Neuron (in vitro differentiated cells): ENCODE measurements around the gene PAX5.

Experiments
- H2AFZ ChIP-seq: one replicate; pipeline ENCODE4 v1.6.1; 2013; ENCODE audit warnings: low read depth, mild to moderate bottlenecking, inconsistent platforms, low read length, moderate library complexity
- H3K27me3 ChIP-seq: one replicate; pipeline ENCODE4 v1.6.1; 2013; ENCODE audit warnings: low read length; ENCODE audit not compliant: insufficient read depth
- H3K36me3 ChIP-seq: one replicate; pipeline ENCODE4 v1.6.1; 2013; ENCODE audit warnings: low read length; ENCODE audit not compliant: insufficient read depth
- H3K4me1 ChIP-seq: one replicate; pipeline ENCODE4 v1.6.1; 2013; ENCODE audit warnings: low read length; ENCODE audit not compliant: insufficient read depth
- H3K4me3 ChIP-seq: 2 replicates; pipeline ENCODE4 v1.5.1; 2013; ENCODE audit warnings: mild to moderate bottlenecking, low read length, moderate library complexity
- H3K9me3 ChIP-seq: one replicate; pipeline ENCODE4 v1.6.1; 2013; ENCODE audit warnings: low read length

The PAX5 gene

DNA sequence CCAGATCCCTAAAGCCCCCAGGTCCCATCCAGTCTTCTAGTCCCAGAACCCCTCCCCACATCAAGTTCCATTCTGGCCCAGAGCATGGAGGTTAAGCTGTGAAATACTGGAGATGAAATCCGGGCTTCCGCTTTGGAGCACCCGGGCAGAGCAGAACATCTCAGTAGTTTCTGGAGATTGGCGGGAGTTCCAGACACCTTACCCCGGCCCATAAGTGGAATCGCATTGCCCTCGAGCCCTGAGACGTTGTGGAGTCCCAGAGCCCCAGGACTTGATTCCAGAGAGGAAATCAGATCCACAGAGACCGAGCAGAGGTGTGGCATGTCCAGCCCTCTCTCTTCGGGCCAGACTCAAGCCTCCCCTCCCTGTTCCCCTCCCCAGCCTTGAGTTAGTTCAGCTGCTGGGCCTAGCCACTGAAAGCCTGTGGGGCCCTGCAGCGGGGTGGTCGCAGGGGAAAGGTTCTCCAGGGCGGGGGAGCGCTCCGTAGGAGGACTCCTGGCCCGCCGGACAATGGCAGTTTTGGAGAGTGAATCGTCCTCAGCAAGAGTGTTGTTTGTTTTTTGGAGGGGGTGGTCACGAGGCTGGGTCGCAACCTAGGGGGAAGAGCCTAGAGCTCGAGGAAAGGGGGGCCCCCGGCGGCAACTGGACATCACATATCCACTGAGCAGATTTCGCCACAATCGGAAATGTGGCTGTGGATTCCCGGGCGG, 1.0 kb upstream of the PAX5 start:
- Histone ChIP-seq H3K36me3 (no peaks in the 10 kb centered on the region), H3K27me3 (peaks cover 51% of the 10 kb centered on the region), H3K4me3 (peak overlapping the region; percentile 43), H3K9me3 (no peaks in the 10 kb centered on the region), H3K4me1 (peaks cover 13% of the 10 kb centered on the region), H2AFZ (peak overlapping the region; percentile 39)

DNA sequence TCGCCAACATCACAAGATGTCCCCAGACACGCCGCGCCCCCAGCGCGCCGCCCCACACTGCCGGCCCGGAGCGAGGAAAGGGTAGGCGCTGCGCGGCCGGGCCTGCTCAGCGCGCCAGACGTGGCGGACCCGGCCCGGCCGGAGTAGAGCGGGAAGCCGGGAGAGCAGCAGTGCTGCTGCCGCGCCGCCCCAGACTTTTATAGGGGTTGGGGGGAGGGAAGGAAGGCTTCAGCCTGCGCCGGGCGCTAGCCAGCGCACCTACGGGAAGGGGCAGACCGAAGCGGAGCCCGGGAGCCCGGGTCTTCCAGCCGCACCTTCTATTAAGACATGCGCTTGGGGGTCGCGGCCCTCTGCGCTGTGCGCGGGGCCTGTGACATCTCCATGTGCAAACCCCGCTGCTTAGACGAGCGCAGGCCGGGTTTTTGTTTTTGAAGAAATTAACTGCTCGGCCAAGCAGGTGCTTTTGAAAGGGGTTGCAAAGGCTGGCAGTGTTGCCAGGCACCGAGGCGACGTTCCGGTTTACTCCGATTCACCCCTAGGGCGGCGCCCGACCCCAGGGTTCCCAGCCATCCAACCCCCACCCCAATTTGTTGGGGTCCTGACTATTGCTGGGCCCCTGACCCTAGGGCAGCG, 353 bp upstream of the PAX5 start:
- peaks cover 13% of the 10 kb centered on the region for H3K4me1 ChIP-seq
- H3K4me3 ChIP-seq: peak overlapping the region; percentile 32
- no peaks in the 10 kb centered on the region for H3K9me3 ChIP-seq
- H3K27me3 ChIP-seq: peaks cover 51% of the 10 kb centered on the region
- no peaks in the 10 kb centered on the region for H3K36me3 ChIP-seq
- H2AFZ ChIP-seq: peak overlapping the region; percentile 68

DNA sequence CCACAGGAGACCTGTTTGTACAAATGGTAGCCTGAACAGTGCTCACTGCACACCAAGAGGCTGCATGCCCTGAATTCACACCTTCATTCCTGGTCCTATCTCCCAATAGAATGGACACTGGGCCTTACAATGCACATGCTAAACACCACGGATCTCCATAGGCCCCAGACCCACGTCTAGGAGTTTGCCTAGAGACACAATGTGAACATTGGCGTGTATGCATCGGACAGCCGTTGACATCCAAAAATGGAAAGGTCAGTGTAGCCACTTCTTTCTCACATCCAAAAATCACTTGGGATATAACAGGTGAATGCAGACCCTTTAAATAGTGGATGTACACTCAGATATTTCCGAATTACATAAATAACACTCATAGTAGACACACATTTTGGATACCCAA, 927 bp downstream of the PAX5 start:
- Histone ChIP-seq H2AFZ (no peak overlapping the region), H3K4me3 (no peak overlapping the region), H3K4me1 (peaks cover 13% of the 10 kb centered on the region), H3K36me3 (no peaks in the 10 kb centered on the region), H3K27me3 (peaks cover 51% of the 10 kb centered on the region), H3K9me3 (no peaks in the 10 kb centered on the region)

DNA sequence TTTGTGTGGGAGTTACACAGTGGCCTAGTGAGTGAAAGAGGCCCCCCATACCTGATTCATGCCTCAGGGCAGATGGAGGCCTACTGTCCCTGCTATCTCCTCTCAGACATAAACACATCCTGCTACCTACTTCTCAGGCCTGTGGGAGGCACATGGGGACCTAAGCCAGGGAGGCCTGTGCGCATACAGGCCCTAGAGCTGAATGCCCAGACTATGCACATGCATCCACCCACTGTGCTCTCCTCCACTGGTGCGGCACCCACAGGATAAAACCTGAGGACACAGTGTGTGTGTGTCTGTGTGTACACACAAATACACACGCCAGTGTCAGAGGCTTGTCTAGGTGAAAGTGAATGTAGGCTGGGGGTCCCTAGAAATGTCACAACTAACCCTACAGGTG, 1.4 kb downstream of the PAX5 start:
- Histone ChIP-seq H3K4me3 (no peak overlapping the region), H3K4me1 (peaks cover 13% of the 10 kb centered on the region), H3K36me3 (no peaks in the 10 kb centered on the region), H3K27me3 (peaks cover 51% of the 10 kb centered on the region), H2AFZ (no peak overlapping the region), H3K9me3 (no peaks in the 10 kb centered on the region)

DNA sequence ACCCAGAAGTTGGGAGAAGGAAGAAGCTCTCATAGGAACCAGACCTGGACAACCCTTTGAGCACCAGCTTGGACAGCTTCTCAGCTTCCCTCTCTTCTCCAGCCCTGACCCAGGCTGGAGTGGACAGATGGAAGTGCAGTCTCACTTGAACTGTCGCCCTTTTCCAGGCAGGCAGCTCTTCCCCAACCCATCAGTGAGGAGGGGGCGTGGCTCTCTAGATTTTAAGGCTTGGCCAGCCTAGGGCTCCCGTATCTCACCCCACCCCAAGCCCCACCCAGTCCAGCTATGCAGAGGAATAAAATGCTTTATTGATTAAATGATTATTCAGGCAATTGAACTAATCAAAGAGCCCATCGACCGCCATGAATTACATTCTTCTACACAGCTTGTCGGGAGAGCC, 2.2 kb downstream of the PAX5 start:
- H3K9me3 ChIP-seq: no peaks in the 10 kb centered on the region
- peaks cover 18% of the 10 kb centered on the region for H3K4me1 ChIP-seq
- H2AFZ ChIP-seq: no peak overlapping the region
- no peaks in the 10 kb centered on the region for H3K36me3 ChIP-seq
- H3K4me3 ChIP-seq: no peak overlapping the region
- H3K27me3 ChIP-seq: peaks cover 49% of the 10 kb centered on the region

DNA sequence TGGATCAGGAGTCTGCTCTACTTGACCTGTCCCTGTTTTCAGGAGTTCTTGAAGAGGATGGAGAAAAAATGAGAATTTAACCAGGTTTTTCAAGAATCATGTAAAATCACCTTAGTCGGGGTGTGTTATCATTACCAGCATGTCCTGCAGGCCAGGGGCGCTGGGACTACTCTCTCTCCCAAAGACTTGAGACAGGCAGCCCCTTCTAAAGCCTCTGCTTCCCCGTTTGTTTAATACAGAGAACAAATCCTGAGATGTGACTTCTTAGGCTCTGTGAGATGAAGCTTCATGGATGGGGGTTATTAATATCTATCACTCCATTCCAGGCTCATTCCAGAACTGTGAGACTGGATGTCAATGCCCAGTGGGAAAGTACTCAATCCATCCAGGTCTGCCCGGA, 3.0 kb downstream of the PAX5 start:
- H3K4me1 ChIP-seq: peaks cover 26% of the 10 kb centered on the region

DNA sequence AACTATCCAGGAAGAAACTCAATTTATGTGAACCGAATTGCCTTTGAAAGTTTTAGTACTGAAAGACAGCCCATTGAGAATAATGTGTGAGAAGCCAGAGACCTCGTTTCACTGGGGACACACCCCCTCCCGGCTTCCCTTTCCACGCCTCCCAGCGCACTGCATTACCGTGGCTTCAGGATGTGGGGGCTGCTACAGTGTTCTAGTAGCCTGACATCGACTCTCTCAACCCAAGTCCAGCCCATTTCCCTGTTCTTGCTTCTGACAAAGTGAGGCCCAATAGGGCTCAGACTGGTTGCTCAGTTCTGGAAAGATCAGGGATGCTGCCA, 3.5 kb downstream of the PAX5 start:
- Histone ChIP-seq H3K36me3 (no peaks in the 10 kb centered on the region), H3K9me3 (no peaks in the 10 kb centered on the region), H3K27me3 (peaks cover 42% of the 10 kb centered on the region), H2AFZ (no peak overlapping the region), H3K4me1 (peaks cover 28% of the 10 kb centered on the region), H3K4me3 (no peak overlapping the region)

More for the DNA sequence above, 3.0 kb downstream of the PAX5 start:
- Histone ChIP-seq H3K4me3 (no peak overlapping the region), H3K27me3 (peaks cover 47% of the 10 kb centered on the region), H2AFZ (no peak overlapping the region), H3K9me3 (no peaks in the 10 kb centered on the region), H3K36me3 (no peaks in the 10 kb centered on the region)

DNA sequence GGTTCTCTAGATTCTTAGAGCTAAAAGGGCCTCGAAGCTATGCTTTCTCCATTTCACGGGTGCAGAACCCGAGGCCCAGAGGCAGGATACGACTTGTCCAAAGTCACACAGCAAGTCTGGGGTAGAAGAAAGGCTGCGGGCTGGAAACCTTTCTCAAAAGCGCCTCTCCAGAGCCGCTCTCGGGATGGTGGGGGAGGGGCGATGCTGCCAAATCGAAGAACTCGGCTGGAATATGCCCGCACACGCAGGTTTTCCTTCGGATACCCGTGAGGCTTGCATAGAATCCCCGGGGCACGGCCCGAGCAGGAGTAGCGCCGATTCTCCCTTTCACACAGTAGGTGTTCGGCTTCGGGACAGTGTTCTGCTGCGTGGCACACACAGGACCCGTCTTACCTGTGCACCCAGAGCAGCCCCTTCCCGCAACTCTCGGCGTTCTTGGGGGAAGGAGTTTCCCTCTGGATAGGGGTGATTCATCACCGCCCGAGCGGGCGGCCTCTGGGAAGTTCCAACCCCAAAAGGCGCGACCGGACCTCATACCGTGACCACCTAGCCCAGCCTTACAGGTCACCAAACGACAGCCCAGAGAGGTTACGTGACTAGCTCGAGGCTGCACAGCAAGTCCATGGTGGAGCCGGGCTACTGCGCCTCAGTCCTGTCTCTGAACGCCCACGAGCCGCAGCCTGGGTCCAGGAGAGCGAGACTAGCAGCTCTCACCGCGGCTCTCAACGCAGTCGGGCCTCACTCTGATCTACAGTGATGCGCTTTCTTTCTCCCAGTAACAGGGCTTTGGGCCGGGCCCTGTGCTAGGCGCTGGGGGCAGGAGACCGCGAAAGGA, 4.1 kb downstream of the PAX5 start:
- no peak overlapping the region for H2AFZ ChIP-seq
- no peaks in the 10 kb centered on the region for H3K9me3 ChIP-seq
- no peaks in the 10 kb centered on the region for H3K36me3 ChIP-seq
- peaks cover 29% of the 10 kb centered on the region for H3K4me1 ChIP-seq
- no peak overlapping the region for H3K4me3 ChIP-seq
- H3K27me3 ChIP-seq: peaks cover 40% of the 10 kb centered on the region

DNA sequence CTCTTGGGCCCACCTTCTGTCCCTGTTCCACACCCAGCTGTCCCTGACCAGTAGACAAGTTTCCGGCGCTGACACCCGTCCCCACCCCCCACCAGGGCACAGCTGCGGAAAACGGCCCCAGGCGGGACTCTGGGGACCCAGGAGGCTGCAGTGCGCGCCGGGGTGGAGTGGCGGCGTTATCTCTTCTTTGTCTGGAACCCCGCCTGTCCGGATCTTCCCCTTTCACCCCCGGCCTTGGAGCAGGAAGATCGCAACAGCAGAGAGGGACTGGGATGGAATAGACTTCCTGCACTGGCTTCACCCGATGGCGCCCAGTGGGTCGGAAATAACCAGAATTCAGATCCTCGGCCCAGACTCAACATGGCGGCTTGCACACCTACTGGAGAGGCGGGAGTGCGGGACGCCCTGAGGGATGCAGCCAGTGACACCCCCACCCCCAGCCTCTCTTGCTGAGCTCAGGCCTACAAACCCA, 4.7 kb downstream of the PAX5 start:
- peaks cover 39% of the 10 kb centered on the region for H3K27me3 ChIP-seq
- peaks cover 31% of the 10 kb centered on the region for H3K4me1 ChIP-seq
- no peaks in the 10 kb centered on the region for H3K36me3 ChIP-seq
- no peak overlapping the region for H2AFZ ChIP-seq
- H3K9me3 ChIP-seq: no peaks in the 10 kb centered on the region
- H3K4me3 ChIP-seq: no peak overlapping the region

DNA sequence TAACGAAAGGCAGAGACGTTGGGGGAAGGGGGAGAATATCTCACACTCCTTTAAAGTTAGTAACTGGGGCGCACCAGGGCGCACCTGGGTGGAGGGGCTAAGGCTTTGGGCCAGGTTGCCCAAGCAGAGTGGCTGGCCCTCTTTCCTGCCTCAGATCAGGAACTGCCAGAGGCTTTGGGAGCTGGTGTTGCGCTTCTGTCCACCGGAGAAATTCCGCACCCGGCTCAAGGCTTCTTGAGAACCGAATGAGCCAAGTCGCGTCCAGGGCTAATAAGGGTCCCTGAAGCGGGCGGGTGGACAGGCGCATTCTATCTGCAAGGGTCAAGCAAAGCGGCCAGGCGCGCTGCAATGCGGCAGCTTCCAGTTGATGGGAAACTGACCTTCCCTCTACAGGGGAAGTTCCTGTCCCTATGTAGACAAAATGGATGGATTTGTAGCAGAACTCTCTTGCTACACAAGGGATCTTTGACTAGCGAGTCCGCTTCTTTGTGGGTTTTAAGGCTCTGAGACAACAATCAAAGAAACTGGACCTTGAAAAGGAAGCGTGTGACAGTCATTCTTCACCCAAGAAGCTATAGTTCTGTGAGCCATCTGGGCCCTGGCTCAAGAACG, 5.5 kb downstream of the PAX5 start:
- peaks cover 34% of the 10 kb centered on the region for H3K27me3 ChIP-seq
- H3K4me1 ChIP-seq: peaks cover 26% of the 10 kb centered on the region
- H3K9me3 ChIP-seq: no peaks in the 10 kb centered on the region
- no peak overlapping the region for H2AFZ ChIP-seq
- H3K36me3 ChIP-seq: no peaks in the 10 kb centered on the region
- H3K4me3 ChIP-seq: no peak overlapping the region

DNA sequence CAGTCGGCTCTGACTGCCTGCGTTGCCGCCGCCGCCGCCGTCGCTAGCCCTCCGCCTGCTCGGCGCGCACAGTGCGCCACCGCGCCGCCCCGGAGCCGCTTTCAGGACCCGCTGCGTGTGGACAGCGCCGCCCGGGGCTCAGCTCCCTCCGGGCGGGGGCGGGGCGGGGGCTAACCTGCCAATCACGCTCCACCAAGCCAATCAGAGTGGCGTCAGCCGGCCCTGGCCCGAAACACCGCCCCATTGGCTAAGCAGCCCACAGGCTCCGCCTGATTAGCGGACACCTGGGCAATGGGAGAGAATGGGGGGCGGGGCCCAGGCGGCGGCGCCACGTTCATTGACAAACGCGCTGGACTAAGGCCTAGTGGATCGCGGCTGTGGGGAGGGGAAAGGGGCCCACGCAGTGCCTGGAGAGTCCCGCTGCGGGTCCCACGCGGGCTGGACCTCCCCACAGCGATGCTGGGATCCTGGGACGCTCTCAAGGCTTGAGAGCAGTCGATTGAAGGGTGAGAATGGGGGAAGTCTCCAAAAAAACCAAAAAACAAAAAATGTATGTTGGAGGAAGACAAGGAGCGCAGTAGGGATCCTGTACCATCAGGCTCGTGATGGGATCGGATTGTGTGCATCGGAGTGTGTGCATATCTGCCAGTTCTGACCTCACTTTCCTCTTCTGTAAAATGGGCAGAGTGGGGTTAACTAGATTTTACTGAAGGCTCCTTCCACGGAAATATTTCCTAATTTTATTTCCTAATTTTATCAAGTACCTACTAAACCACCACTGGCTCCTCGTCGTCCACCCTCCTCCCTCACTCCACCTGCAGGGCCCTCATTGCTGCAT, 6.3 kb downstream of the PAX5 start:
- Histone ChIP-seq H2AFZ (peak overlapping the region; percentile 27), H3K36me3 (no peaks in the 10 kb centered on the region), H3K4me3 (peak overlapping the region; percentile 47), H3K4me1 (peaks cover 26% of the 10 kb centered on the region), H3K27me3 (peaks cover 27% of the 10 kb centered on the region), H3K9me3 (no peaks in the 10 kb centered on the region)

DNA sequence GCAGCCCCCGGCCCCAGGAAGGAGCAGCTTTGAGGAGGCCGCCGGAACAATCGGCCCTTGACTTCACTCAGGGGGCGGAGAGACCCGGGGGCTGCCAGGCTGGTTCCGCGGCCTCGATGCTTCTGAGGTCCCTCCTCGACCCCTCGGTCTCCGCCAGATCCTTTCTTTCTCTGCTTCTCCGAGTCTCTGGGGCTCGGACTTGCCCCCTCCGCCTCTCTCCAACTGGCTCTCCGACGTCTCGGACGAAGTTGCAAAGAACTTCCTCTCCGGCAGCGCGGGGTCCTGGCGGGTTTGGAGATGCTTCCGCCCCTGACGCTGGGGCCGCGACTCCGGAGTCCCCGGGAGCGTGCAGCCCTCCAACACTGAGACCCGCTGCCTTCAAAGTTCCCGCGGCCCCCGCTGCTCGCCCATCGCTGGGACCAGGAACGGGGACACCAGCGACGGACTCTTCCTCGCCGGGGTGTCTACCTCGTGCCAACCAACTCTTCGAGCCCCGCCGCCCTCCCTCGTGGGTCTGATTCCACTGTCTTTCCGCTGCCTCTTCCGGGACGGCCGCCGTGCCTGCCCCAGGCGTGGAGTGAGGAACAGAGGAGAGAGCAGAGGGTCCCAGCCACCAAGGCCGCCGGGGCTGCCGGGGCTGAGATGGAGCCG, 7.0 kb downstream of the PAX5 start:
- peaks cover 26% of the 10 kb centered on the region for H3K4me1 ChIP-seq
- H3K36me3 ChIP-seq: no peaks in the 10 kb centered on the region
- H3K27me3 ChIP-seq: peaks cover 20% of the 10 kb centered on the region
- peak overlapping the region; percentile 47 for H3K4me3 ChIP-seq
- H2AFZ ChIP-seq: peak overlapping the region; percentile 27
- no peaks in the 10 kb centered on the region for H3K9me3 ChIP-seq
